H1 (cell line): ENCODE measurements around the gene LAMTOR3.

Experiments used
- EP300 ChIP-seq, 2 experiments: IDR thresholded peaks; 1 replicate in 1 of 2; 2 replicates in 1 of 2; pipeline ENCODE4 v1.6.1; 2011 to 2012; ENCODE audit warnings: low read depth in 2 of 2, low read length in 2 of 2, mild to moderate bottlenecking in 2 of 2, borderline replicate concordance in 1 of 2, inconsistent platforms in 1 of 2, moderate library complexity in 1 of 2
- EZH2 ChIP-seq: fragments of 200-600 bp; sonication (generic); IDR thresholded peaks from 2 replicates; pipeline ENCODE4 v1.7.1; 2012; ENCODE audit warnings: low read depth, mild to moderate bottlenecking, moderate library complexity, low read length, inconsistent platforms; ENCODE audit not compliant: severe bottlenecking
- JUN ChIP-seq: IDR thresholded peaks from 2 replicates; pipeline ENCODE4 v1.6.1; 2011; ENCODE audit warnings: low read depth, mild to moderate bottlenecking, improper control_type of control experiment, low read length
- KDM5A ChIP-seq: fragments of 200-600 bp; IDR thresholded peaks from 2 replicates; pipeline ENCODE4 v1.7.1; 2012; ENCODE audit warnings: mild to moderate bottlenecking, low read length, inconsistent platforms, mixed read lengths
- MAFK ChIP-seq: IDR thresholded peaks from 2 replicates; pipeline ENCODE4 v1.6.1; 2012; ENCODE audit warnings: low read depth, mild to moderate bottlenecking, improper control_type of control experiment, low read length
- POLR2A ChIP-seq, 2 experiments: IDR thresholded peaks; 1 replicate in 1 of 2; 2 replicates in 1 of 2; pipeline ENCODE4 v1.6.1; 2011; ENCODE audit warnings: low read depth in 2 of 2, low read length in 2 of 2, mild to moderate bottlenecking in 2 of 2; ENCODE audit errors: control extremely low read depth in 1 of 2
- POLR2AphosphoS5 ChIP-seq: IDR thresholded peaks from 2 replicates; pipeline ENCODE4 v1.6.1; 2011; ENCODE audit warnings: low read depth, low read length
- RAD21 ChIP-seq, 2 experiments: IDR thresholded peaks in 1 of 2; conservative IDR thresholded peaks in 1 of 2; 2 replicates each; pipeline ENCODE4 v1.6.1; 2011; ENCODE audit warnings: low read depth in 2 of 2, low read length in 2 of 2, improper control_type of control experiment in 1 of 2, inconsistent platforms in 1 of 2, mild to moderate bottlenecking in 1 of 2, moderate library complexity in 1 of 2
- SIRT6 ChIP-seq: IDR thresholded peaks from one replicate; pipeline ENCODE4 v1.7.1; 2012; ENCODE audit warnings: low read length, inconsistent platforms
- TAF1 ChIP-seq: IDR thresholded peaks from 2 replicates; pipeline ENCODE4 v1.6.1; 2011; ENCODE audit warnings: mild to moderate bottlenecking, low read depth, low read length
- ZNF274 ChIP-seq: IDR thresholded peaks from 2 replicates; pipeline ENCODE4 v1.7.0; 2012; ENCODE audit warnings: low read length, borderline replicate concordance; ENCODE audit errors: extremely low read depth
- TF ChIP-seq, protein P1 (sequence below), 3 experiments: IDR thresholded peaks; 1 replicate in 2 of 3; 2 replicates in 1 of 3; pipeline versions ENCODE4 v1.5.1 to v1.6.1; 2011; ENCODE audit warnings: low read length in 3 of 3, mild to moderate bottlenecking in 3 of 3, inconsistent platforms in 2 of 3, low read depth in 1 of 3, moderate library complexity in 1 of 3; ENCODE audit not compliant: insufficient read depth in 1 of 3; ENCODE audit errors: control extremely low read depth in 1 of 3
- TF ChIP-seq, protein P2 (sequence below): IDR thresholded peaks from 2 replicates; pipeline ENCODE4 v1.6.1; 2012; ENCODE audit warnings: inconsistent platforms
- TF ChIP-seq, protein P3 (sequence below): IDR thresholded peaks from 2 replicates; pipeline ENCODE4 v1.6.1; 2012; ENCODE audit warnings: low read length, inconsistent platforms

DNA sequence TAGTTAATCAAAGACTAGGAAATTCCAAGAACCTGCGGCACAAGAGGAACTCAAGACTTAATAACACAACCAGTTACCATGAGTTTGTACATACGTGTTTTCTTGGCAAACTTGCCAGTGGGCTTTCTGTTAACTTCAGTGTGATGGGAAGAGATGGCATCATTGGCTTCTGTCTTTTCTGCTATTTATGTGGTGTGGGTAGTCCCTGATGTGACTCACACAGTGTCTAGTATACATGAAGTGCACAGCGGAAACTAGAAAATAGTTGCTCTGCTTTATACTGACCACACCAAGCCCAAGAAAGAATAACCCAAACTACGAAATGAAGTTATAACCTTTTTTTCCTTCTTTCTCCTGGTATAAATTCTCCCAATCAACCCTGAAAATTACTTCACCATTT is 53.1 kb downstream of the LAMTOR3 start:
- TF ChIP-seq POLR2AphosphoS5 (no peak), EZH2 (no peak), TAF1 (no peak), EP300 (IDR thresholded peaks at IDR 0.05; ENCODE audit: borderline replicate concordance in 1 of 2, low read depth in 2 of 2, low read length in 2 of 2) (no peak), JUN (no peak), MAFK (no peak), SIRT6 (no peak), ZNF274 (no peak), POLR2A (IDR thresholded peaks at IDR 0.05; ENCODE audit: control extremely low read depth in 1 of 2, low read depth in 2 of 2, low read length in 2 of 2) (no peak), KDM5A (no peak), RAD21 (IDR thresholded peaks at IDR 0.05 in 1 of 2, conservative IDR thresholded peaks at IDR 0.05 in 1 of 2; ENCODE audit: low read depth in 2 of 2, low read length in 2 of 2) (no peak)
- TF ChIP-seq, protein P1, sequence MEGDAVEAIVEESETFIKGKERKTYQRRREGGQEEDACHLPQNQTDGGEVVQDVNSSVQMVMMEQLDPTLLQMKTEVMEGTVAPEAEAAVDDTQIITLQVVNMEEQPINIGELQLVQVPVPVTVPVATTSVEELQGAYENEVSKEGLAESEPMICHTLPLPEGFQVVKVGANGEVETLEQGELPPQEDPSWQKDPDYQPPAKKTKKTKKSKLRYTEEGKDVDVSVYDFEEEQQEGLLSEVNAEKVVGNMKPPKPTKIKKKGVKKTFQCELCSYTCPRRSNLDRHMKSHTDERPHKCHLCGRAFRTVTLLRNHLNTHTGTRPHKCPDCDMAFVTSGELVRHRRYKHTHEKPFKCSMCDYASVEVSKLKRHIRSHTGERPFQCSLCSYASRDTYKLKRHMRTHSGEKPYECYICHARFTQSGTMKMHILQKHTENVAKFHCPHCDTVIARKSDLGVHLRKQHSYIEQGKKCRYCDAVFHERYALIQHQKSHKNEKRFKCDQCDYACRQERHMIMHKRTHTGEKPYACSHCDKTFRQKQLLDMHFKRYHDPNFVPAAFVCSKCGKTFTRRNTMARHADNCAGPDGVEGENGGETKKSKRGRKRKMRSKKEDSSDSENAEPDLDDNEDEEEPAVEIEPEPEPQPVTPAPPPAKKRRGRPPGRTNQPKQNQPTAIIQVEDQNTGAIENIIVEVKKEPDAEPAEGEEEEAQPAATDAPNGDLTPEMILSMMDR (IDR thresholded peaks at IDR 0.05; ENCODE audit: control extremely low read depth in 1 of 3, insufficient read depth in 1 of 3, low read depth in 1 of 3, low read length in 3 of 3) = no peak
- TF ChIP-seq, protein P2, sequence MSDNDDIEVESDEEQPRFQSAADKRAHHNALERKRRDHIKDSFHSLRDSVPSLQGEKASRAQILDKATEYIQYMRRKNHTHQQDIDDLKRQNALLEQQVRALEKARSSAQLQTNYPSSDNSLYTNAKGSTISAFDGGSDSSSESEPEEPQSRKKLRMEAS = no peak
- TF ChIP-seq, protein P3, sequence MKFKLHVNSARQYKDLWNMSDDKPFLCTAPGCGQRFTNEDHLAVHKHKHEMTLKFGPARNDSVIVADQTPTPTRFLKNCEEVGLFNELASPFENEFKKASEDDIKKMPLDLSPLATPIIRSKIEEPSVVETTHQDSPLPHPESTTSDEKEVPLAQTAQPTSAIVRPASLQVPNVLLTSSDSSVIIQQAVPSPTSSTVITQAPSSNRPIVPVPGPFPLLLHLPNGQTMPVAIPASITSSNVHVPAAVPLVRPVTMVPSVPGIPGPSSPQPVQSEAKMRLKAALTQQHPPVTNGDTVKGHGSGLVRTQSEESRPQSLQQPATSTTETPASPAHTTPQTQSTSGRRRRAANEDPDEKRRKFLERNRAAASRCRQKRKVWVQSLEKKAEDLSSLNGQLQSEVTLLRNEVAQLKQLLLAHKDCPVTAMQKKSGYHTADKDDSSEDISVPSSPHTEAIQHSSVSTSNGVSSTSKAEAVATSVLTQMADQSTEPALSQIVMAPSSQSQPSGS = no peak
